Osteoblast (primary cell): Measurements from ENCODE around the gene MARCHF3. TPM values are rescaled to one million over a fixed set of nuclear protein-coding genes. Genes with fewer than 3 reads are reported as not detected.

Source experiments
- DNase-seq: peaks from one replicate; pipeline ENCODE4 v3.0.0; 2011; ENCODE audit warnings: low spot score, mixed read lengths; ENCODE audit not compliant: insufficient read length; ENCODE audit errors: missing footprints
- H2AFZ ChIP-seq: 2 replicates; pipeline ENCODE4 v1.6.0; 2011; ENCODE audit warnings: mild to moderate bottlenecking, low read length
- H3K27ac ChIP-seq: 2 replicates; pipeline ENCODE4 v1.5.1; 2011; ENCODE audit warnings: mild to moderate bottlenecking, low read depth, low read length, moderate library complexity
- H3K27me3 ChIP-seq: 2 replicates; pipeline ENCODE4 v1.6.0; 2012; ENCODE audit warnings: mild to moderate bottlenecking, control low read depth, inconsistent platforms, low read length, moderate library complexity; ENCODE audit not compliant: insufficient read depth
- H3K36me3 ChIP-seq: 2 replicates; pipeline ENCODE4 v1.5.1; 2011; ENCODE audit warnings: mild to moderate bottlenecking, low read length, control low read depth, moderate library complexity; ENCODE audit not compliant: insufficient read depth
- H3K4me1 ChIP-seq: 2 replicates; pipeline ENCODE4 v1.5.1; 2011; ENCODE audit warnings: mild to moderate bottlenecking, low read length, control low read depth, moderate library complexity; ENCODE audit not compliant: insufficient read depth
- H3K4me2 ChIP-seq: 2 replicates; pipeline ENCODE4 v1.6.0; 2011; ENCODE audit warnings: mild to moderate bottlenecking, low read length; ENCODE audit not compliant: insufficient read depth
- H3K4me3 ChIP-seq: fragments of 200-600 bp; sonication (generic); 3 replicates; pipeline ENCODE4 v1.5.1; 2012; ENCODE audit warnings: mild to moderate bottlenecking, low read length, inconsistent platforms; ENCODE audit not compliant: insufficient read depth
- H3K79me2 ChIP-seq: 2 replicates; pipeline ENCODE4 v1.6.0; 2012; ENCODE audit warnings: mild to moderate bottlenecking, low read length, control low read depth, inconsistent platforms; ENCODE audit not compliant: insufficient read depth
- H3K9me3 ChIP-seq: 2 replicates; pipeline ENCODE4 v1.5.1; 2011; ENCODE audit warnings: low read depth, low read length, control low read depth
- H4K20me1 ChIP-seq: 2 replicates; pipeline ENCODE4 v1.6.0; 2012; ENCODE audit warnings: mild to moderate bottlenecking, low read length, control low read depth; ENCODE audit not compliant: insufficient read depth
- CTCF ChIP-seq: IDR thresholded peaks from 2 replicates; pipeline ENCODE4 v1.5.1; 2011; ENCODE audit warnings: mild to moderate bottlenecking, low read depth, low read length, moderate library complexity; ENCODE audit errors: extremely low read depth
- total RNA-seq: library from RNA; depleted of rRNA; stranded (reverse); fragments of >200 nt; gene quantifications from 2 replicates; pipeline ENCODE4 v1.2.3, GENCODE V29; 2012

The MARCHF3 gene
- total RNA-seq, 1 donor = 2.2 TPM

- Histone ChIP-seq H3K79me2 (no peaks in the 10 kb centered on the region), H3K4me1 (peaks cover 6% of the 10 kb centered on the region), H3K4me2 (no peak overlapping the region), H3K36me3 (no peaks in the 10 kb centered on the region), H3K4me3 (no peak overlapping the region), H3K9me3 (no peaks in the 10 kb centered on the region), H2AFZ (no peak overlapping the region), H4K20me1 (no peaks in the 10 kb centered on the region), H3K27ac (no peak overlapping the region), H3K27me3 (no peaks in the 10 kb centered on the region)
- no peak for DNase-seq
- no peak for TF ChIP-seq CTCF
Measured at GRCh38 chr5:126982202-126982601, 48.2 kb downstream of the MARCHF3 start.

GRCh38 chr5:126981701-126982100 lies 48.7 kb downstream of the MARCHF3 start:
- H3K9me3 ChIP-seq = no peaks in the 10 kb centered on the region
- no peak overlapping the region for H3K4me3 ChIP-seq
- no peak for TF ChIP-seq CTCF
- H2AFZ ChIP-seq = no peak overlapping the region
- no peaks in the 10 kb centered on the region for H4K20me1 ChIP-seq
- H3K27me3 ChIP-seq = no peaks in the 10 kb centered on the region
- H3K27ac ChIP-seq = no peak overlapping the region
- H3K4me2 ChIP-seq = no peak overlapping the region
- no peaks in the 10 kb centered on the region for H3K79me2 ChIP-seq
- no peaks in the 10 kb centered on the region for H3K36me3 ChIP-seq
- peaks cover 6% of the 10 kb centered on the region for H3K4me1 ChIP-seq
- DNase-seq = no peak

- Histone ChIP-seq H3K4me3 (no peak overlapping the region), H3K27me3 (no peaks in the 10 kb centered on the region), H3K4me1 (peaks cover 6% of the 10 kb centered on the region), H3K36me3 (no peaks in the 10 kb centered on the region), H3K9me3 (no peaks in the 10 kb centered on the region), H3K79me2 (no peaks in the 10 kb centered on the region), H4K20me1 (no peaks in the 10 kb centered on the region), H3K4me2 (no peak overlapping the region), H3K27ac (no peak overlapping the region), H2AFZ (no peak overlapping the region)
- DNase-seq = no peak
- TF ChIP-seq CTCF = no peak
Measured at GRCh38 chr5:126981222-126981621, 49.1 kb downstream of the MARCHF3 start.

- H3K27ac ChIP-seq = no peak overlapping the region
- H2AFZ ChIP-seq = no peak overlapping the region
- no peaks in the 10 kb centered on the region for H3K4me1 ChIP-seq
- H3K27me3 ChIP-seq = no peaks in the 10 kb centered on the region
- no peak overlapping the region for H3K4me3 ChIP-seq
- no peaks in the 10 kb centered on the region for H3K79me2 ChIP-seq
- no peaks in the 10 kb centered on the region for H3K36me3 ChIP-seq
- TF ChIP-seq CTCF = no peak
- H4K20me1 ChIP-seq = no peaks in the 10 kb centered on the region
- DNase-seq = no peak
- no peak overlapping the region for H3K4me2 ChIP-seq
- H3K9me3 ChIP-seq = no peaks in the 10 kb centered on the region
Measured at GRCh38 chr5:126978258-126978657, 52.1 kb downstream of the MARCHF3 start.
